GM12874 (cell line): ENCODE measurements around the gene CDK2AP2.

Experiments used
- CTCF ChIP-seq: IDR thresholded peaks from 2 replicates; pipeline ENCODE4 v1.5.1; 2011; ENCODE audit warnings: low read depth, mild to moderate bottlenecking, control low read depth, low read length, moderate library complexity; ENCODE audit not compliant: insufficient read depth

The CDK2AP2 gene

GRCh38 chr11:67522844-67523555 is 15.0 kb upstream of the CDK2AP2 start, which contains the start of gene CABP2:
Gene CABP2 (minus strand): TSS chr11:67523446. CDS start chr11:67523326, 120 bp downstream.
- no peak for TF ChIP-seq CTCF

- no peak for TF ChIP-seq CTCF
These were observed 14.4 kb upstream of the CDK2AP2 start for GRCh38 chr11:67522338-67522737.

- TF ChIP-seq CTCF, result no peak
These were observed 14.0 kb upstream of the CDK2AP2 start for GRCh38 chr11:67521924-67522323.

GRCh38 chr11:67520856-67521824 is 13.2 kb upstream of the CDK2AP2 start:
- no peak for TF ChIP-seq CTCF

- no peak for TF ChIP-seq CTCF
These were observed 11.8 kb upstream of the CDK2AP2 start for GRCh38 chr11:67519726-67520125.

GRCh38 chr11:67517784-67518552 is 10.0 kb upstream of the CDK2AP2 start:
- TF ChIP-seq CTCF, result no peak

GRCh38 chr11:67516806-67517205 is 8.8 kb upstream of the CDK2AP2 start:
- no peak for TF ChIP-seq CTCF
